Neuronal stem cell (in vitro differentiated cells): ENCODE results near the gene ECHDC1. TPM values are rescaled to one million over a fixed set of nuclear protein-coding genes. Genes with fewer than 3 reads are reported as not detected.

Experiments
- small RNA-seq: library from polyadenylated mRNA; stranded (forward); fragments of <200 nt; extraction: miRNeasy Mini kit (QIAGEN cat#:217004); gene quantifications from one replicate; pipeline ENCODE3, GENCODE V24; 2013; ENCODE audit not compliant: insufficient read depth

The ECHDC1 gene

Small RNA genes within 50 kb of the gene (small RNA-seq; reads per million reads assigned to genes)
- gene RNA5SP217 = not detected
